GM20431 (cell line): ENCODE measurements around the gene SLC11A1.

ENCODE experiments used
- in situ Hi-C: fragments of 300-500 bp; cut with MseI, MboI; formaldehyde crosslinking; loops from one replicate; pipeline ENCODE4 v1.15.0; 2020; ENCODE audit warnings: low sequenced_read_pairs; ENCODE audit not compliant: unreplicated experiment

SLC11A1 gene

DNA sequence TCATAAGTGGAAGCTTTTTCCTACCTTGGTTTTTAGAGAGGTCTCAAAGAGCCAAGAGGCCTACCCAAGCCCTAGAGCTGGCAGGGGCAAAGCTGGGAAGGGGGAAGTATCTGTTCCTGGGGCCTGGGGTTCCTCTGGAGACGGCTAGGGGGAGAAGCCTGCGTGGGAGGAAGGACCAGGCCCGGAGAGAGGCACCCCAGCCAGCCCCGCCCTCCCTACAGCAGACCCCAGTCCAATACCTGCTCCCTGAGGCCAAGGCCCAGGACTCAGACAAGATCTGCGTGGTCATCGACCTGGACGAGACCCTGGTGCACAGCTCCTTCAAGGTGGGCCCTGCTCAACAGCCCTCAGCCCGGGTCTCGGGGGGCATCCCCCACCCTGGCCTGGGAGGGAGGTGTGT lies 19.8 kb downstream of the SLC11A1 start:
- in situ Hi-C loops = loop anchor here (25.0 kb wide), 2 partner anchors 260 to 435 kb away; partner anchors contain the start of genes BCS1L, PRKAG3, RNF25 and STK36

DNA sequence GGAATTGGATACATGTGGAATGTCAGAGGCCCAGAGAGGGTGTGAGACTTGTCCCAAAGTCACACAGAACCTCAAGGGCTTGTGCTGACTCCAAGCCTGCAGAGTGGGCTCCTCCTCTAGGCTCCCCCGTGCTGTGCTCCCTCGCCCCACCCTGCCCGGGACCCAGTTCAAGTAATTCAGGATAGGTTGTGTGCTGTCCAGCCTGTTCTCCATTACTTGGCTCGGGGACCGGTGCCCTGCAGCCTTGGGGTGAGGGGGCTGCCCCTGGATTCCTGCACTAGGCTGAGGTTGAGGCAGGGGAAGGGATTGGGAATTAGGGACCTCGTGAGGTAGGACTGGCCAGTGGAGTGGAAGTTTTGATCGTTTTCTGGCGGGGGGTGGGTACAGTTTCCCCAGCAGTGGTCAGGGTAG lies 20.4 kb downstream of the SLC11A1 start:
- in situ Hi-C loops = loop anchor here (25.0 kb wide), 2 partner anchors 260 to 435 kb away; partner anchors contain the start of genes BCS1L, PRKAG3, RNF25 and STK36

DNA sequence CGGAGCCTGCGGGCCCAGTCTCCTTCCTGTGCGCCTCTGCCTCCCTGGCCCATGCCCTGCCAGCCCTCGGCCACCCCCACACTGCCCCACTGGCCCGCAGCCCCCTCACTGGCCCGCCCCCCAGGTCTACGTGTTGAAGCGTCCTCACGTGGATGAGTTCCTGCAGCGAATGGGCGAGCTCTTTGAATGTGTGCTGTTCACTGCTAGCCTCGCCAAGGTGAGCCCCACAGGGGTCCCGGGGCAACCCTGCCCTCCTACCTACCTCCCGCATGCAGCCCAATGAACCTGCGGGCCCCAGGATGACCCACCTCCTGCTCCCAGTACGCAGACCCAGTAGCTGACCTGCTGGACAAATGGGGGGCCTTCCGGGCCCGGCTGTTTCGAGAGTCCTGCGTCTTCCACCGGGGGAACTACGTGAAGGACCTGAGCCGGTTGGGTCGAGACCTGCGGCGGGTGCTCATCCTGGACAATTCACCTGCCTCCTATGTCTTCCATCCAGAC lies 20.9 kb downstream of the SLC11A1 start:
- in situ Hi-C loops = loop anchor here (25.0 kb wide), 2 partner anchors 259 to 434 kb away; partner anchors contain the start of genes BCS1L, PRKAG3, RNF25 and STK36

DNA sequence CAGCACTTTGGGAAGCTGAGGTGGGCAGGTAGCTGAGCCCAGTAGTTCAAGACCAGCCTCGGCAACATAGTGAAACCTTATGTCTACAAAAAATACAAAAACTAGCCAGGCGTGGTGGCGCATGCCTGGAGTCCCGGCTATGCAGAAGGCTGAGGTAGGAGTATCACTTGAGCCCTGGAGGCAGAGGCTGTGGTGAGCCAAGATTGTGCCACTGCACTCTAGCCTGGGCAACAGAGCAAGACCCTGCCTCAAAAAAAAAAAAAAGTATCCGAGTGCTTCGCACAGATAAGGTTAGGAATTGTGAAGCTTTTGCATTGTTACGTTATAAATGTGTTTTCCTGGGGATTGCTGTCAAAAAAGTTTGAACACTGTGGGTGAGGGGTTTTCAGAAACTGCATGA lies 21.7 kb downstream of the SLC11A1 start:
- in situ Hi-C loops = loop anchor here (25.0 kb wide), 2 partner anchors 258 to 433 kb away; partner anchors contain the start of genes BCS1L, PRKAG3, RNF25 and STK36

DNA sequence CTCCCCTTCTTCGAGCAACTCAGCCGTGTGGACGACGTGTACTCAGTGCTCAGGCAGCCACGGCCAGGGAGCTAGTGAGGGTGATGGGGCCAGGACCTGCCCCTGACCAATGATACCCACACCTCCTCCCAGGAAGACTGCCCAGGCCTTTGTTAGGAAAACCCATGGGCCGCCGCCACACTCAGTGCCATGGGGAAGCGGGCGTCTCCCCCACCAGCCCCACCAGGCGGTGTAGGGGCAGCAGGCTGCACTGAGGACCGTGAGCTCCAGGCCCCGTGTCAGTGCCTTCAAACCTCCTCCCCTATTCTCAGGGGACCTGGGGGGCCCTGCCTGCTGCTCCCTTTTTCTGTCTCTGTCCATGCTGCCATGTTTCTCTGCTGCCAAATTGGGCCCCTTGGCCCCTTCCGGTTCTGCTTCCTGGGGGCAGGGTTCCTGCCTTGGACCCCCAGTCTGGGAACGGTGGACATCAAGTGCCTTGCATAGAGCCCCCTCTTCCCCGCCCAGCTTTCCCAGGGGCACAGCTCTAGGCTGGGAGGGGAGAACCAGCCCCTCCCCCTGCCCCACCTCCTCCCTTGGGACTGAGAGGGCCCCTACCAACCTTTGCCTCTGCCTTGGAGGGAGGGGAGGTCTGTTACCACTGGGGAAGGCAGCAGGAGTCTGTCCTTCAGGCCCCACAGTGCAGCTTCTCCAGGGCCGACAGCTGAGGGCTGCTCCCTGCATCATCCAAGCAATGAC lies 22.4 kb downstream of the SLC11A1 start:
- in situ Hi-C loops = loop anchor here (25.0 kb wide), 2 partner anchors 258 to 433 kb away; partner anchors contain the start of genes BCS1L, PRKAG3, RNF25 and STK36

DNA sequence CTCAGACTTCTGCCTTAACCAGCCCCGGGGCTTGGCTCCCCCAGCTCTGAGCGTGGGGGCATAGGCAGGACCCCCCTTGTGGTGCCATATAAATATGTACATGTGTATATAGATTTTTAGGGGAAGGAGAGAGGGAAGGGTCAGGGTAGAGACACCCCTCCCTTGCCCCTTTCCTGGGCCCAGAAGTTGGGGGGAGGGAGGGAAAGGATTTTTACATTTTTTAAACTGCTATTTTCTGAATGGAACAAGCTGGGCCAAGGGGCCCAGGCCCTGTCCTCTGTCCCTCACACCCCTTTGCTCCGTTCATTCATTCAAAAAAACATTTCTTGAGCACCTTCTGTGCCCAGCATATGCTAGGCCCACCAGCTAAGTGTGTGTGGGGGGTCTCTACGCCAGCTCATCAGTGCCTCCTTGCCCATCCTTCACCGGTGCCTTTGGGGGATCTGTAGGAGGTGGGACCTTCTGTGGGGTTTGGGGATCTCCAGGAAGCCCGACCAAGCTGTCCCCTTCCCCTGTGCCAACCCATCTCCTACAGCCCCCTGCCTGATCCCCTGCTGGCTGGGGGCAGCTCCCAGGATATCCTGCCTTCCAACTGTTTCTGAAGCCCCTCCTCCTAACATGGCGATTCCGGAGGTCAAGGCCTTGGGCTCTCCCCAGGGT lies 23.1 kb downstream of the SLC11A1 start:
- in situ Hi-C loops = loop anchor here (25.0 kb wide), 2 partner anchors 257 to 432 kb away; partner anchors contain the start of genes BCS1L, PRKAG3, RNF25 and STK36

DNA sequence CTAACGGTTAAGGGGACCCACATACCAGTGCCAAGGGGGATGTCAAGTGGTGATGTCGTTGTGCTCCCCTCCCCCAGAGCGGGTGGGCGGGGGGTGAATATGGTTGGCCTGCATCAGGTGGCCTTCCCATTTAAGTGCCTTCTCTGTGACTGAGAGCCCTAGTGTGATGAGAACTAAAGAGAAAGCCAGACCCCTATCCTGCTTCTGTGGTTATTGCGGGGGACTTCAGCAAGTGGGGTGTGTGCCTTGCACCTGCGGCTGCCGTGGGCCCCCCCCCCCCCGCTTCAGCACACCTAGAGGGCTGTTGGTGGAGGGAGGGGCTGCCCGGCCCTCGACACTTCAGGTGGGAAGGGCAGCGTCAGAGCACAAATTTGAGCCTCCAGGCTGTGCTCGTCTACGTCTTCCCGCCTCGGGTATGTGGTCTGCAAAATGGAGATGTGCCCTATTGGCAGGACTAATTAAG lies 23.7 kb downstream of the SLC11A1 start:
- in situ Hi-C loops = loop anchor here (25.0 kb wide), 2 partner anchors 257 to 432 kb away; partner anchors contain the start of genes BCS1L, PRKAG3, RNF25 and STK36

DNA sequence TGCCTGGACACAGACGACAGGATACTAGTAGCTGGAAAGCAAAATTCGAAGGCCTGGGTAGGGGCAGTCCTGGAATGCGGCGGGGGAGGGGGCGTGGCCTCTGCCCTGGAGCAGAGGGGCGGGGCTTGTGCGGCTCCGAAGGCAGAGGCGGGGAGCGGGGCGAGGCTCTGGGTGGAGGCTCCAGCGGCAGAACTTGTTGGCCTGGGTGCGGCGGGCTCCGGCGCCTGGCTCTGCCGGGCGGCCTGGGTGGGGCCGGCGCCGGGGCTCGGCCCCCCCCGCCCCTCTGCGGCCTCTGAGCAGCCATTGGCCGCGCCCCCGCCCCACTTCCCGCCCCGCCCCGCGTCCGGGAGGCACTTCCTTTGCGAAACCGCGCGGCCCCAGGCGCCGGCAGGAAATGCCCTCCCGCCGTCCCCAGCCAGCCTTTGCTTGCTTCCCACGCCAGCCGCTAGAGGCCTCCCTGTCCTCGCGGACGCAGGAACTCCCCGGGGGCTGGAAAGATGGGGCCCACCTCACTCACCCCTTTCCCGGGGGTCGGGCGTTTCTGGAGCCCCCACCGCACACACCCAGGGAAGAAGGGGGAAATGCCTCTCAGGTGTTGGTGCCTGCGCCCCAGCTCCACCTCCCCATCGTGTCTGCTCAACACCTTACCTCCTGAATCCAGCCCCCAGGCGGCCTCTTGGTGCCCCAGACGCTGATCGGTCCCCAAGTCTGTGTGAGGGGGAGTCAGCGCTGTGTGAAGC lies 24.3 kb downstream of the SLC11A1 start:
- in situ Hi-C loops = loop anchor here (25.0 kb wide), 2 partner anchors 256 to 431 kb away; partner anchors contain the start of genes BCS1L, PRKAG3, RNF25 and STK36

DNA sequence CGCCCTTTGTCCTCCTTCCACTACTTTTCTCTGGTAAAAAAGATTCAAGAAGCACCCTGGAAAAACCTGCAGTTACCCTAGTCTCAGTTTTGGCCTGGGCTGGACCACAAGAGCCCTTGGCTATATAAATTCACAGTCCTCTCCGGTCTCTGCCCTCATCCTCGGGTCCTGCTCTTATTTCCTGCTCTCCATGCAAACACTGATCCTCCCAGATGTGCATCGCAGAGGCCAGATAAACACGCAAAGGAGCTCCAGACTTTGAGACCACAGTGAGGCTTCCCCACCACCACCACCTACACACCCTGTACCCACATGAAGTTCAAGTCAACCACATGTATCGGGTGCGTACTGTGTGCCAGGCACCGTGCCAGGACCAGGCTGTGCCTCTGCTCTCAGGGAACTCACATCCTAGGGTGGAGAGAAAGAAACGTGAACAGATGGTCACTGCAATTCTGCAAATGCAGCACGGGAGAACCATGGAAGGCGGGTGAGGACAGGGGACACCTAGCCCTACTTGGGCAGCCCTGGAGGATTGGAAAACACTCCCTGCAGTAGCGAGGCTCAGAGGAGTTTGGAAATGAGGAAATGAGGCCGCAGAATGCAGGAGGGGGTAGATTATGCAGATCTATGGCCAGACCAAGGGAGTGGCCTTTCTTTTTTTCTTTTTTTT lies 25.0 kb downstream of the SLC11A1 start:
- in situ Hi-C loops = loop anchor here (25.0 kb wide), 2 partner anchors 255 to 430 kb away; partner anchors contain the start of genes BCS1L, PRKAG3, RNF25 and STK36

DNA sequence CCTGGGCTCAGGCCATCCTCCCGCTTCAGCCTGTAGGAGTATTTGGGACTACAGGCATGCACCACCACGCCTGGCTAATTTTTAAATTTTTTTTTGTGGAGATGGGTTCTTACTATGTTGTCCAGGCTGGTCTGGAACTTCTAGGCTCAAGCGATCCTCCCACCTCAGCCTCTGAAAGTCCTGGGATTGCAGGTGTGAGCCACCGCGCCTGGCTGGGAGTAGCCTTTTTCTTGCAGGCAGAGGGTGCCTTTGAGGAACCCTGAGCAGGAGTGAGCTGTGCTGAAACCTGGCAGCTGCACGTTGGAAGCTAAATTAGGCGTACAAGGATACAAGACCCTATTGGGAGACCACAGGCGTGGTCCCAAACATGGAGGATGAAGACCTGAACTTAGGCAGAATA lies 25.6 kb downstream of the SLC11A1 start:
- in situ Hi-C loops = loop anchor here (25.0 kb wide), 2 partner anchors 255 to 430 kb away; partner anchors contain the start of genes BCS1L, PRKAG3, RNF25 and STK36

DNA sequence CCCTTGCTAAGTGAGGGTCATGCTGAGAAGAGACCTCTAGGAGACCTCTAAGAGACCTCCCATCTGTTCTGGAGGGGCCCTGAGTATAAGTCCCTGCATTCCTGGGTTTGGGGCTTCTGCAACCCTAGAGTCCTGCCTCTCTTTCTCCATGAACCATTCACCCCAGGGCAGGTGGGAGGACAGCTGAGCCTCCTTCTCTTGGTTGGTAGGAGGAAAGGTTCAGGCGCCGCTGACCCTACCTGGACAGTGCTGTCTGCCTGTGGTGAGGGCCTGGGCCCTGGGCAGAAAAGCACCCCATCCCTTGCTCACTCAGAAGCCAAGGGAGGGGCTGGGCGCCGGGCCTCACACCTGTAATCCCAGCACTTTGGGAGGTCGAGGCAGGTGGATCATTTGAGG lies 36.2 kb downstream of the SLC11A1 start:
- in situ Hi-C loops = loop anchor here (25.0 kb wide), 2 partner anchors 244 to 419 kb away; partner anchors contain the start of genes BCS1L, PRKAG3, RNF25 and STK36

DNA sequence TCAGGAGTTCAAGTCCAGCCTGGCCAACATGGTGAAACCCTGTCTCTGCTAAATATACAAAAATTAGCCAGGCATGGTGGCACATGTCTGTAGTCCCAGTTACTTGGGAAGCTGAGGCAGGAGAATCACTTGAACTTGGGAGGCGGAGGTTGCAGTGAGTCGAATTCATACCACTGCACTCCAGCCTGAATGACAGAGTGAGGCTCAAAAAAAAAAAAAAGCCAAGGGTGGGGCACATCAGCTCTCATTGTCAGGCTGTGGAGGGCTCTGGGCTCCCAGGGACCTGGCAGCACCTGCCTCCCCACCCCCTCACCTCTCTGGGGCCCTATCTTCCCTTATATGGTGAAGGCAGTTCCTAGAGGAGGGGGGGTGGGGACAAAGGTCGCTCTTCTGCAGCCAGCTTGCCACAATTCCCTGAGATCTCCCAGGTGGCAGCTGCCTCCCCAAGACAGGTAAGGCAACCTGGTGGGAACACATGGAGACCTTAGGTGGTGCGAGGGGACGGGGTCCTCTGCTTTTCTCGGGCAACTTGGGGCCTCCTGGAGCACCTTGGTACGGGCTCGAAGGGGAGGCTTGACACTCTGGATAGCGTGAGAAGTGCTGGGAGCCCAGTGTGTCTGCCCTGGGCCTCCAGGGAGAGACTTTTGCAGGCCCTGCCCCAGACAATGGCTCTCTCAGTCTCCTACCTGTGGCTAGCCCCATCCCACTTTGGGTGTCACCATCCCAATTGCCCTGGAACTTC lies 36.8 kb downstream of the SLC11A1 start, which contains the start of gene VIL1:
VIL1 (plus strand) TSS at position 407 of the 742 bp plus-strand sequence. CDS start 4,656 bp downstream, outside the sequence.
- in situ Hi-C loops = loop anchor here (25.0 kb wide), 2 partner anchors 243 to 418 kb away; partner anchors contain the start of genes BCS1L, PRKAG3, RNF25 and STK36

DNA sequence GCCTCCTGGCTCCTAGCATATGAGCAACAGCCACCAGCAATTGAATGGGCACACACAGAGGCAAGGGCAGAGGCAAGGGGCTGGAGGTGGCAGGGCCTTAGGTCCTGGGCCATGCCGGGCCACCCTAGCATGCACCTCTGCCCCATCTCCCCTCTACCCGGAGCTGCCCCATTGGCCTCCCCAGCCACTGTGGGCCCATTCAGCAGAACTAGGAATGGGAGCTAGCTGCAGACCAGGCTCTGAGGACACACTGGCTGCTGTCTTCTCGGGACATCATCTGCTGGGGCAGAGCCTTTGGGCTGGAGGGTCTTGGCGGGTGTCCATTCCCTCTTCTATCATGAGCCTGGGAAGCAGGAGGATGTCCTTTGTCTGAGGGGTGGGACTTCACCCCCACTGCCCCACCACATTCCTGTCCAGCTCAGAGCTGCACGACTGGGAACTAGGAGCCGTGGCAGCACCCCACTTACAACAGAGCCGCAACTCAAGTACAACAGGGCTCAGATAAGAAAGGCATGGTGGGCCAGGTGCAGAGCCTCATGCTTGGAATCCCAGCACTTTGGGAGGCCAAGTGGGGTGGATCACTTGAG lies 37.6 kb downstream of the SLC11A1 start:
- in situ Hi-C loops = loop anchor here (25.0 kb wide), 2 partner anchors 243 to 418 kb away; partner anchors contain the start of genes BCS1L, PRKAG3, RNF25 and STK36

DNA sequence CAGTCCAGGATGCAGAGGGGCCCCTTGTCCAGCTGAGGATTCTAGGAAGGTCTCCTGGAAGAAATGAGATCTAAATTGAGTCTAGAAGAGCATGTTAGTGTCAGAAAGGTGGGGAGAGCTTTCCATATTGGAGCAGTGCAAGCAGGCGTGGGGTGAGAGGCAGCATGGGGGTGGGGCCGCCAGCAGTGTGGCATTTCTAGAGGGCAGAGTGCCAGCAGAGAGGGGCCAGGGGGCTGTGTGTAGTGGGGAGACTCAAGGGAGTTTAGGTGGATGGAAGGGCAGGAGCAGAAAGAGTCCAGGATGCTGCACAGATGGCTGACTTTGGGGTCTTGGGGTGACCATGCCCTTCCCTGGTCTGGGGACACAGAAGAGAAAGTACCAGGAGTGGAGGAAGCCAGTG lies 39.0 kb downstream of the SLC11A1 start:
- in situ Hi-C loops = loop anchor here (25.0 kb wide), 2 partner anchors 241 to 416 kb away; partner anchors contain the start of genes BCS1L, PRKAG3, RNF25 and STK36

DNA sequence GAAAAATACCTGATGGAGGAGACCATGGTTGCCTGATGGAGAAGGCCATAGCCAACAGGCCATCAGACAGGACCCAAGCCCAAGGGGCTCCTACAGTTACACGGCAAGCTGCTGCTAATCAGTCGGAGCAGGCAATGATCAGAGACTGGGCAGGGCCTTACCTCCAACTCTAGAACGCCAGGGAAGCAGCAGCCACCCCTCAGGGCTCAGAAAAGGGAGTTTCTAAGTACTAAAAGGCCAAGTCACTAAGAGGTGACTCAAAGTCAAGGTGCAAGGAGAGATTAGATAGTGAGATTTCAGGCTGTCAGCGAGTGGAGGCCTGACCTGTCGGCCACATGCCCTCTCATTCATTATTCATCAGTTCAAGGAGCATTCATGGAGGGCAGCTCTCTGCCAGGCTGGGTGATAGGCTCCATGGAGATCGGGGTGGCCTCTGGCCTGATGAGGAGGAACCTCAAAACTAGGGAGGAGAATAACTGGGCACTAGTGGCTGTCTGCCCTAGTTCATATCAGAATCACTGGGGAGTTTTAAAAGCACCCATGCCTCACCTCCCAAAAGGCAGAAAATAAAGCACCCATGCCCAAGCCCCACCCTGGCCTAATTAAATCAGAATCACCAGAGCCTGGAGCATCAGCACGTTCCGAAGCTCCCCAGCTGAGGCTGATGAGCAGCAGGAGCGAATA lies 40.5 kb downstream of the SLC11A1 start:
- in situ Hi-C loops = loop anchor here (25.0 kb wide), 2 partner anchors 240 to 415 kb away; partner anchors contain the start of genes BCS1L, PRKAG3, RNF25 and STK36

DNA sequence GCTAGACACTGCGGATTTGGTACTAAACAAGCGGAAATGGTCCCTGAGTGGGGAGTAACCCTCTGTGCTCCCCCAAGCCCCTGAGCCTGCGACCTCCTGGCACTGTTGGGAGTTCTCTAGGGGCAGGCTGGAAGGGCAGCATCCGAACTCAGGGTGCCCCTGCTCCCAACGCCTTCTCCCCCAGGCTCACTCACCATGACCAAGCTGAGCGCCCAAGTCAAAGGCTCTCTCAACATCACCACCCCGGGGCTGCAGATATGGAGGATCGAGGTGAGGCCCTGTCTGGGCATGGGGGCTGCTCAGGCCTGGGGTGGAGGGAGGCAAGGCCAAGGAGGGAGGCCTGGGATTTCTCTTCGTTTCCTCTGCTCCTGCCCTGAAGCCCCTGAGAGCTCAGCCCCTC lies 41.5 kb downstream of the SLC11A1 start:
- in situ Hi-C loops = loop anchor here (25.0 kb wide), 2 partner anchors 239 to 414 kb away; partner anchors contain the start of genes BCS1L, PRKAG3, RNF25 and STK36

DNA sequence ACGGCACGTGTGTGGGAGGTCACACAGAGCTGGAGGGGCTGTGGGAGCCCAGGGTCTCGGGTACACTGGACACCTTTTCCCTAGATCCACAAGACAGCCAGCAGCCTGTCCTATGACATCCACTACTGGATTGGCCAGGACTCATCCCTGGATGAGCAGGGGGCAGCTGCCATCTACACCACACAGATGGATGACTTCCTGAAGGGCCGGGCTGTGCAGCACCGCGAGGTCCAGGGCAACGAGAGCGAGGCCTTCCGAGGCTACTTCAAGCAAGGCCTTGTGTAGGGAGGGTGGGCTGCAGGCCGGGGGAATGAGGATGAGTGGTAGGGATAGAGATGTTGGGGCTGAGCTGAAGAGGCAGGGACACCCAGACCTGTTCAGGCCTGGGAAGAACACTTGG lies 43.5 kb downstream of the SLC11A1 start:
- in situ Hi-C loops = no loop called here
